ENCODE measurements around the gene CPLX4.

The CPLX4 gene

GRCh38 chr18:59340817-59341216 lies 22.4 kb upstream of the CPLX4 start:
- in situ Hi-C loops (cut with HindIII; ENCODE audit: low sequenced_read_pairs), result no loop called here
- no peak for TF ChIP-seq CTCF (IDR thresholded peaks at IDR 0.05; ENCODE audit: low read depth, low read length, missing control alignments)
- no peak overlapping the region for H3K4me3 ChIP-seq (ENCODE audit: low read depth, low read length)
- no peak for DNase-seq (ENCODE audit: low read depth)

DNA sequence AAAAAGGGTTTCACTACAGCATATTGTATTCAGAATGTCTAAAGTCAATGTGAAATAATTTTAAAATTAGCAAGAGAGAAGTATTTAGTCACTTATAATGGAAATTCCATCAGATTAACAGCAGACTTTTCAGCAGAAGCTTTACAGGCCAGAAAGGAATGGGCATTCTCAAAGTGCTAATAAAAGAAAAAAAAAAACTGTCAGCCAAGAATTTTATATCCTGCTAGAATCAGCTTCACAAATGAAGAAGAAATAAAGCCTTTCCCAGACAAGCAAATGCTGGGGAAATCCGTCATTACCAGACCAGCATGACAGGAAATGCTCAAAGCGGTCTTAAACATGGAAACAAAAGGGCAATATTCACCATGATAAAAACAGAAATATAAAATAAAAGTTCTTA lies 21.9 kb upstream of the CPLX4 start:
- DNase-seq (ENCODE audit: low read depth), result no peak
- no peak overlapping the region for H3K4me3 ChIP-seq (ENCODE audit: low read depth, low read length)
- no peak for TF ChIP-seq CTCF (IDR thresholded peaks at IDR 0.05; ENCODE audit: low read depth, low read length, missing control alignments)
- in situ Hi-C loops (cut with HindIII; ENCODE audit: low sequenced_read_pairs), result no loop called here

GRCh38 chr18:59332986-59333385 lies 14.5 kb upstream of the CPLX4 start:
- H3K4me3 ChIP-seq (ENCODE audit: low read depth, low read length), result no peak overlapping the region
- DNase-seq (ENCODE audit: low read depth), result no peak
- TF ChIP-seq CTCF (IDR thresholded peaks at IDR 0.05; ENCODE audit: low read depth, low read length, missing control alignments), result no peak
- in situ Hi-C loops (cut with HindIII; ENCODE audit: low sequenced_read_pairs), result no loop called here

DNA sequence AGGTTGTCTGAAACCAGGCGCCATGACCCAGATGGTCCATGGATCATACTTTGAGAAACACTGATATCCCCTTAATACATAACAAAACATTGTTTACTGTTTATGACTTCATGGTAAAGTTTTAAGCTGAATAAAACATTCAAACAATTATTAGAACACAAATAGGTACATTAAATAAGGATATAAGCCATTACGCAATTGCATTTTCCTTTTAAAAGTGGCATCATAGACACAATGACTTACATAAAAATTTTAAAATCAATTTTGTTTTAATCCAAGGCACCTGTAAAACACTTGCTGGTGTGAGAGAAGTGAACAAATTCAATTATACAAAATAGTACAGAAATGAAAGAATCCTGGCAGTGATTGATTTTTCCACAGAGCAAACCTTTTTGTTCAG lies 10.2 kb upstream of the CPLX4 start:
- in situ Hi-C loops (cut with HindIII; ENCODE audit: low sequenced_read_pairs), result no loop called here
- DNase-seq (ENCODE audit: low read depth), result no peak
- no peak overlapping the region for H3K4me3 ChIP-seq (ENCODE audit: low read depth, low read length)

DNA sequence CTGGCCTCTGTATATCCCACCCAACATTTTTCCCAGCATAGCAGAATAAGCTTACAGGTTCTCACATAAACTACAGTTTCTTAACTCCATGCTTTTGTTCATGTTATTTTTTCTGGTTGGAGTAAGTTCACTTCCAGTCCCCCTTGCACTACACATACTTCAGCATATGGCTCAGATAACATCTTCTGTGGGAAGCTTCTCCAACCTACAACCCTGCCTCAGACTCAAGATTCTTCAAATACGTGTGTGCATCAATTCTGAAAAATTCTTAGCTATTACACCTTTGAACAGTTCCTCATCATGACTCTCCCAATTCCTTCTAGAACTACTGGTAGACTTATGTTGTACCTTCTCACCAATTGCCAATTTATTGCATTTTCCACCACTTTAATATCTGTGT lies 7.5 kb upstream of the CPLX4 start:
- in situ Hi-C loops (cut with HindIII; ENCODE audit: low sequenced_read_pairs), result no loop called here
- no peak for DNase-seq (ENCODE audit: low read depth)
- H3K4me3 ChIP-seq (ENCODE audit: low read depth, low read length), result no peak overlapping the region
- no peak for TF ChIP-seq CTCF (IDR thresholded peaks at IDR 0.05; ENCODE audit: low read depth, low read length, missing control alignments)

More for the DNA sequence above, 10.2 kb upstream of the CPLX4 start:
- no peak for TF ChIP-seq CTCF (IDR thresholded peaks at IDR 0.05; ENCODE audit: low read depth, low read length, missing control alignments)

DNA sequence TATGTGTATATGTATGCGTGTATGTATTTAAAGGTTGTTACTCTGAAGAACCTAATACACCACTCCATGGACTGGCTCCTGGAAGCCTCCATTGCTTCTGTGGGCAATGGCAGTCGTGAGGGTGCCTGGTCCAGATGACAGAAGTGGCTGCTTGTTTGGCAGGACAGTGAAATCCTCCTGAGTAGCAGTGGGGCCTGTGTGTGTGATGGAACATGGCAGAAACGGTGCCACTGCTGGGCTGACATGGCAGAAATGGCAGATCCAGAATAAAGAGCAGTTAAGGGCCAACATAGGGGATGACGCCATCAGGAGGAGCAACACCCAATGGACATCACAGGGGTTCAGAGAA lies 6.1 kb upstream of the CPLX4 start:
- H3K4me3 ChIP-seq (ENCODE audit: low read depth, low read length), result no peak overlapping the region
- DNase-seq (ENCODE audit: low read depth), result no peak
- in situ Hi-C loops (cut with HindIII; ENCODE audit: low sequenced_read_pairs), result no loop called here
- TF ChIP-seq CTCF (IDR thresholded peaks at IDR 0.05; ENCODE audit: low read depth, low read length, missing control alignments), result no peak
